Keratinocyte (primary cell): ENCODE results near the gene HOXB2. TPM values are rescaled to one million over a fixed set of nuclear protein-coding genes. Genes with fewer than 3 reads are reported as not detected.

Source experiments
- DNase-seq: peaks from one replicate; pipeline ENCODE4 v3.0.0-alpha.2; 2011; ENCODE audit warnings: low read depth, missing footprints, low spot score
- FAIRE-seq: peaks from 2 replicates; lab custom pipeline; 2011; peaks lifted over from hg19 to GRCh38; lab: Jason Lieb, UNC
- H2AFZ ChIP-seq: 2 replicates; pipeline ENCODE4 v1.6.0; 2012; ENCODE audit warnings: low read length, control low read depth, inconsistent platforms; ENCODE audit not compliant: control insufficient read depth
- H3K27ac ChIP-seq: 2 replicates; pipeline ENCODE4 v1.5.1; 2011; ENCODE audit warnings: low read length; ENCODE audit not compliant: control insufficient read depth, insufficient read depth
- H3K27me3 ChIP-seq: 3 replicates; pipeline ENCODE4 v1.6.0; 2011; ENCODE audit warnings: low read length; ENCODE audit not compliant: control insufficient read depth, insufficient read depth; ENCODE audit errors: extremely low read depth
- H3K36me3 ChIP-seq, 2 experiments: 2 replicates in 1 of 2; 3 replicates in 1 of 2; pipeline ENCODE4 v1.5.1; 2011; ENCODE audit warnings: low read length in 2 of 2, mild to moderate bottlenecking in 1 of 2; ENCODE audit not compliant: control insufficient read depth in 2 of 2, insufficient read depth in 2 of 2; ENCODE audit errors: extremely low read depth in 1 of 2
- H3K4me1 ChIP-seq: 3 replicates; pipeline ENCODE4 v1.5.1; 2011; ENCODE audit warnings: low read length; ENCODE audit not compliant: control insufficient read depth, insufficient read depth; ENCODE audit errors: extremely low read depth
- H3K4me2 ChIP-seq: 3 replicates; pipeline ENCODE4 v1.6.0; 2011; ENCODE audit warnings: low read depth, low read length; ENCODE audit not compliant: control insufficient read depth, insufficient read depth; ENCODE audit errors: extremely low read depth
- H3K4me3 ChIP-seq, 3 experiments: fragments of 200-600 bp in 1 of 3; sonication (generic) in 1 of 3; 2 replicates in 2 of 3; 3 replicates in 1 of 3; pipeline ENCODE4 v1.5.1; 2011 to 2016; ENCODE audit warnings: low read length in 3 of 3, mild to moderate bottlenecking in 3 of 3, control low read depth in 2 of 3, inconsistent platforms in 1 of 3, low read depth in 1 of 3, mixed read lengths in 1 of 3, mixed run types in 1 of 3, moderate library complexity in 1 of 3; ENCODE audit not compliant: control insufficient read depth in 2 of 3, insufficient read depth in 2 of 3; ENCODE audit errors: extremely low read depth in 1 of 3
- H3K79me2 ChIP-seq: 2 replicates; pipeline ENCODE4 v1.6.0; 2012; ENCODE audit warnings: low read length; ENCODE audit not compliant: control insufficient read depth, insufficient read depth
- H3K9ac ChIP-seq: 3 replicates; pipeline ENCODE4 v1.6.0; 2011; ENCODE audit warnings: low read length; ENCODE audit not compliant: control insufficient read depth, insufficient read depth; ENCODE audit errors: extremely low read depth
- H3K9me1 ChIP-seq: 3 replicates; pipeline ENCODE4 v1.6.0; 2011; ENCODE audit warnings: low read length; ENCODE audit not compliant: control insufficient read depth, insufficient read depth; ENCODE audit errors: extremely low read depth
- H3K9me3 ChIP-seq: 2 replicates; pipeline ENCODE4 v1.5.1; 2012; ENCODE audit warnings: low read depth, low read length; ENCODE audit not compliant: control insufficient read depth
- H4K20me1 ChIP-seq: 3 replicates; pipeline ENCODE4 v1.6.0; 2011; ENCODE audit warnings: low read length; ENCODE audit not compliant: control insufficient read depth, insufficient read depth; ENCODE audit errors: extremely low read depth
- EZH2 ChIP-seq: IDR thresholded peaks from one replicate; pipeline ENCODE4 v1.6.1; 2012; ENCODE audit warnings: inconsistent platforms, mild to moderate bottlenecking, low read length, moderate library complexity
- dilution Hi-C: fragments of 300-500 bp; cut with MboI; formaldehyde crosslinking; loops from one replicate; pipeline ENCODE4 v1.7.0; 2020; ENCODE audit warnings: low sequenced_read_pairs; ENCODE audit not compliant: extremely low pct_ligation_motif_present
- polyA plus RNA-seq, 5 experiments: library from polyadenylated mRNA; depleted of rRNA in 3 of 5; stranded (reverse) in 3 of 5; stranded (forward) in 1 of 5; unstranded in 1 of 5; fragments of >200 nt; gene quantifications; 1 replicate in 1 of 5; 2 replicates in 3 of 5; 3 replicates in 1 of 5; pipeline versions ENCODE4 v1.2.1 to v1.2.3, GENCODE V29; 2011 to 2012; ENCODE audit warnings: missing spikeins in 2 of 5, low read depth in 1 of 5, low replicate concordance in 1 of 5
- TF ChIP-seq, protein P1 (sequence below), 3 experiments: IDR thresholded peaks in 1 of 3; conservative IDR thresholded peaks in 1 of 3; optimal IDR thresholded peaks in 1 of 3; 2 replicates in 2 of 3; 3 replicates in 1 of 3; pipeline versions ENCODE3 to v1.5.1; 2011; ENCODE audit warnings: low read length in 3 of 3, mild to moderate bottlenecking in 3 of 3, moderate library complexity in 2 of 3, control low read depth in 1 of 3, inconsistent platforms in 1 of 3; ENCODE audit not compliant: insufficient read depth in 2 of 3; ENCODE audit errors: extremely low read depth in 1 of 3

The HOXB2 gene
- polyA plus RNA-seq, 1 donor (not counting 4 experiments of a cell fraction or from before 2014, with no cell fraction given): 3.8 TPM

DNA sequence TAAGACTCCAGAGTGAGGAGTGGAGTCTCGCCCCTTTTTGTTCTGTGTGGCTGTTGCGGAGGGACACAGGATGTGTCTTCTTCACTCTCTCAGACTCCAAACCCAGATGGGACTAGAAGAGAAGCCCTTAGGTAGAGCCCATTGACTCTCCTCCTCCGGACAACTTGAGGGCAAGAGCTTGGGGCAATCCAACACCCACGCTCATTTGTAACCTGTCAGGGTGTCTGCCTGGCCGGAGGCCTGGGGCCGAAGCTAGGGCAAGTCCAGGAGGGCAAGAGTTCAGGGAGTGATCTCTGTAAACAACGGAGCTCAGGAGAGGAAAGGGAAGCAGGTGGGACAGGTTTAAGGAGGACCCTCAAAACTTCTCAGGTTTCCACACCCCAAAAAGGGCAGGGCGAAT lies 12.6 kb downstream of the HOXB2 start:
- H3K27me3 ChIP-seq: no peaks in the 10 kb centered on the region
- DNase-seq: no peak
- H3K36me3 ChIP-seq: no peaks in the 10 kb centered on the region
- peaks cover 11% of the 10 kb centered on the region for H3K4me1 ChIP-seq
- dilution Hi-C loops: no loop called here
- no peak for FAIRE-seq
- H3K79me2 ChIP-seq: no peaks in the 10 kb centered on the region
- no peak overlapping the region for H3K4me2 ChIP-seq
- H3K9me1 ChIP-seq: no peaks in the 10 kb centered on the region
- no peaks in the 10 kb centered on the region for H4K20me1 ChIP-seq
- no peak for TF ChIP-seq EZH2
- TF ChIP-seq, protein P1, sequence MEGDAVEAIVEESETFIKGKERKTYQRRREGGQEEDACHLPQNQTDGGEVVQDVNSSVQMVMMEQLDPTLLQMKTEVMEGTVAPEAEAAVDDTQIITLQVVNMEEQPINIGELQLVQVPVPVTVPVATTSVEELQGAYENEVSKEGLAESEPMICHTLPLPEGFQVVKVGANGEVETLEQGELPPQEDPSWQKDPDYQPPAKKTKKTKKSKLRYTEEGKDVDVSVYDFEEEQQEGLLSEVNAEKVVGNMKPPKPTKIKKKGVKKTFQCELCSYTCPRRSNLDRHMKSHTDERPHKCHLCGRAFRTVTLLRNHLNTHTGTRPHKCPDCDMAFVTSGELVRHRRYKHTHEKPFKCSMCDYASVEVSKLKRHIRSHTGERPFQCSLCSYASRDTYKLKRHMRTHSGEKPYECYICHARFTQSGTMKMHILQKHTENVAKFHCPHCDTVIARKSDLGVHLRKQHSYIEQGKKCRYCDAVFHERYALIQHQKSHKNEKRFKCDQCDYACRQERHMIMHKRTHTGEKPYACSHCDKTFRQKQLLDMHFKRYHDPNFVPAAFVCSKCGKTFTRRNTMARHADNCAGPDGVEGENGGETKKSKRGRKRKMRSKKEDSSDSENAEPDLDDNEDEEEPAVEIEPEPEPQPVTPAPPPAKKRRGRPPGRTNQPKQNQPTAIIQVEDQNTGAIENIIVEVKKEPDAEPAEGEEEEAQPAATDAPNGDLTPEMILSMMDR (optimal IDR thresholded peaks at IDR 0.05 in 1 of 3, IDR thresholded peaks at IDR 0.05 in 1 of 3, conservative IDR thresholded peaks at IDR 0.05 in 1 of 3; ENCODE audit: extremely low read depth in 1 of 3, insufficient read depth in 2 of 3, low read length in 3 of 3): no peak
- H2AFZ ChIP-seq: no peak overlapping the region
- no peaks in the 10 kb centered on the region for H3K9me3 ChIP-seq
- no peak overlapping the region for H3K4me3 ChIP-seq
- no peak overlapping the region for H3K27ac ChIP-seq
- no peak overlapping the region for H3K9ac ChIP-seq

DNA sequence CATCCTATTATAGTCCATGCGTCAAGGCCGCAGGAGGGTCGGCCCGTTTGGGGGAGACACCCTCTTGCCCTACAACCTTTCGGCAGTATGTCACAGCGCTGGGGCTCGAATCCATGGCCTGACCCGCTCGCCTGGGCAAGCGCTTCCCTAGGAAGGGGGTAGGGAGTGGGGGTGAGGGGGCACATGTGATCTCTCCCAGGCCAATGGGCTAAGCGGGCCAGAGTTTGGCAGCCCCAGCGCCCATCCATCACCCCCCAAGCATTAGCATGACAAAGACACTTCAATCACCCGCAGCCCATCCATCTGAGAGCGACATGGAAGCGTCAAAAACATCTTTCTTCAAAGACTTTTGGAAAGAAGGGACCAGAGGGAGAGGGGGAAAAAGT lies 14.0 kb downstream of the HOXB2 start, which contains the start of gene HOXB1:
HOXB1 (minus strand) TSS at position 125 of the 386 bp plus-strand sequence; CDS start at position 18, 107 bp downstream.
- no peaks in the 10 kb centered on the region for H3K9me3 ChIP-seq
- no peaks in the 10 kb centered on the region for H3K36me3 ChIP-seq
- no peak within 1 kb of the TSS for H3K27ac ChIP-seq
- TF ChIP-seq, protein P1 (optimal IDR thresholded peaks at IDR 0.05 in 1 of 3, IDR thresholded peaks at IDR 0.05 in 1 of 3, conservative IDR thresholded peaks at IDR 0.05 in 1 of 3; ENCODE audit: extremely low read depth in 1 of 3, insufficient read depth in 2 of 3, low read length in 3 of 3): no peak
- no peak for TF ChIP-seq EZH2
- H3K9ac ChIP-seq: no peak within 1 kb of the TSS
- H3K79me2 ChIP-seq: no peaks in the 10 kb centered on the region
- H4K20me1 ChIP-seq: no peaks in the 10 kb centered on the region
- no peak for DNase-seq
- H3K4me2 ChIP-seq: peak within 1 kb of the TSS; percentile 54
- dilution Hi-C loops: no loop called here
- H2AFZ ChIP-seq: peak within 1 kb of the TSS; percentile 71
- no peak within 1 kb of the TSS for H3K4me3 ChIP-seq
- peaks cover 11% of the 10 kb centered on the region for H3K4me1 ChIP-seq
- no peaks in the 10 kb centered on the region for H3K9me1 ChIP-seq
- no peak for FAIRE-seq
- H3K27me3 ChIP-seq: peaks cover 4% of the 10 kb centered on the region
